ENCODE results near the gene VPS26A.
A peak's percentile ranks its signal among the peaks of the same experiment; 100 is the strongest.

Gene VPS26A

DNA sequence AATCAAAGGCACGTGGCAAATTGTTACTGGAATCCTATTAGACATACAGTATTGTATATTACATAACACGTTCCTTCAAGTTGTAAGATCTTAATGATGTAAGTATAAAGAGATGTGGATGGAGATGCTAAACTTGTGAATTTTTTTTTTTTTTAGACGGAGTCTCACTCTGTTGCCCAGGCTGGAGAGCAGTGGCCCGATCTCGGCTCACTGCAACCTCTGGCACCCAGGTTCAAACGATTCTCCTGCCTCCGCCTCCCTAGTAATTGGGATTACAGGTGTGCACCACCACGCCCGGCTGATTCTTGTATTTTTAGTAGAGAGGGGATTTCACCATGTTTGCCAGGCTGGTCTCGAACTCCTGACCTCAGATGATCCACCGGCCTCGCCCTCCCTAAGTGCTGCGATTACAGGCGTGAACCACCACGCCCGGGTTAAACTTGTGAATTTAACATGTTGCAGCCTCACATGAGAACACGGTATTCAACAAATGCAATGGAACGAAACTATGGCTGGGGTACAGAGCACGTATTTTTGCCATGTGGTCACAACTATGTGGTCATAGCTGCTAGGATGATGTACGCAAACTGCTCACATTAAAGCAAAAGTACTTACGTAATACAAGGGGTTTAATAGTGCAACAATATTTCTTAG is 55.2 kb downstream of the VPS26A start:
- peak; percentile 17 for DNase-seq

DNA sequence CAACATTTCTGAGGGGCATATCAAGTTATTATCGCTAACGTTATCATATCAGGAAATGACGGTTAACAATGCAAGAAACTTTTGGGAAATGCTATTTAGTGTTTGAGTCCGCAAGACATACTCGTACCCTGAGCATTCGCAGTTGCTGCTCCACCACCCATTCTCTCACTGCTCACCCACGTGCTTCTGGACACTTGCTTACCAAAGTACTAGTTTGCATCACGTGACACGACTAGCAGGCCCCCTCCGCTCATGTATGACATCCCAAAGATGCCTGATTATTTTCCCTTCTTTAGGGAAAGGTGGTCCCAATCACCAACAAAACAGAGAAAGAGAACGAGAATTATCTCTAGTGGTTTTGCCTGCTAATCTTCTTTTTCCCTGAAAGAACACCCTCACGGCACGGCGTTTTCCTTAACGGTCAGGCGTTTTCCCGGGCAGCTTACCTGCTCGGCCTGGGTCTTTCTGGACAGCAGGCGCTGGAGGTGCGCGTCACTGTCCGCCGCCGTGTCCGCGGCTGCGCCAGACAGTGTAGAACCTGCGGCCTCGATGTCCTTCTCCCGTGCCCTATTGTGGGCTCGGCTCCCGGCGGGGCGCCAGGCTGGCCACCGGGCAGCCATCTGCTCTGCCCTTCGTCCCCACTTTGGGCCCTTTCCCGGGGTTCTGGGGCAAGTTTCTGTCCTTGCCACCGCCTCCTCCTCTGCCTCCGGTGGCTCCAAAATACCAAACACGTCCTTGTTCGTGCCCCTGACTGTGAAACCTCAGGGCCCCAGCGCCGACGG is 56.0 kb downstream of the VPS26A start, which contains the start of gene SUPV3L1:
Gene SUPV3L1, plus strand, starts transcription at position 492 of the 782 bp plus-strand sequence. Its CDS starts 58 bp downstream, at position 550.
- peak; percentile 87 for DNase-seq

- DNase-seq, result peak; percentile 33
Observed at GRCh38 chr10:69180525-69181204, 56.7 kb downstream of the VPS26A start.

GRCh38 chr10:69181433-69181832 is 57.5 kb downstream of the VPS26A start:
- DNase-seq, result no peak

DNA sequence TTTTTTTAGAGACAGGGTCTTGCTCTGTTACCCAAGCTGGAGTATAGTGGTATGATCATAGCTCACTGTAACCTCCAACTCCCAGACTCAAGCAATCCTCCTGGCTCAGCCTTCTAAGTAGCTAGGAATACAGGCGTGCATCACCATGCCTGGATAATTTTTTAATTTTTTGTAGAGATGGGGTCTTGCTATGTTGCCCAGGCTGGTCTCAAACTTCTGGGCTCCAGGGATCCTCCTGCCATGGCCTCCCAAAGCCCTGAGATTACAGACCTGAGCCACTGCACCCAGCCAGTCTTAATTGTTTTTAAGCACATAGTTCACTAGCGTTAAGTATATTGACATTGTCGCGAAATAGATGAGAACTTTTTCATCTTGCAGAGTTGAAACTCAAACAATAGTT is 58.0 kb downstream of the VPS26A start:
- no peak for DNase-seq

- DNase-seq, result no peak
Observed at GRCh38 chr10:69186524-69186923, 62.5 kb downstream of the VPS26A start.

- no peak for DNase-seq
Observed at GRCh38 chr10:69201045-69201444, 77.1 kb downstream of the VPS26A start.

DNA sequence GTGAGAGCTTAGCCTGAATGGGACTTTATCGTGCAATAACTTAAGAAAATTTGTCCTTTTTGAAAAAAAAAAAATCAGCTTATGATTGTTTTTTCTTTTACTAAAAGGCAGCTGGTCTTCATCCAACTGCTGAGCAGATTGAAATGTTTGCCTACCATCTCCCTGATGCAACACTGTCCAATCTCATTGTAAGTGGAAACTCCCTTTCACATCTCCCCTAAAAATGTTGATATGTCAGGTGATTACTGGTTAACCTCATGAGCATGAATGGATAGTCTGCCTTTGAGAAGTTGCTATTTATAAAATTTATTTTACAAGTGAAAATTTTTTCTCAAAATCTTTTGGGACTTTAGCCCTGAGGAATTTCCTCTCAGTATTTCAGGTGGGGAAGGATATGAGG is 78.4 kb downstream of the VPS26A start:
- no peak for DNase-seq

DNA sequence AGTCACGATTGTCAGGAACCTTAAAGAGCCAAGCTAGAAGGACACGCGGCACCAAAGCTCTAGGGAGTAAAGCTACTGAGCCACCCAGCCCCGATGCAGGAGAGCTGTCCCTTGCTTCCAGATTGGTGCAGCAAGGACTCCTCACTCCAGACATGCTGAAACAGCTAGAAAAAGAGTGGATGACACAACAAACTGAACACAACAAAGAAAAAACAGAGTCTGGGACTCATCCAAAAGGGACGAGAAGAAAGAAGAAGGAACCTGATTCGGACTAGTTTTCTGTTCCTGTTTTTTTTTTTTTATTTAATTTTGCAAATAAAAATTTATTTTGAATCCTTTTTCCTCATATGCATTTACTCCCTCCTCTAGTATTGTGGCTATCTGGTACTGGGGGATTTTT is 84.8 kb downstream of the VPS26A start:
- no peak for DNase-seq

DNA sequence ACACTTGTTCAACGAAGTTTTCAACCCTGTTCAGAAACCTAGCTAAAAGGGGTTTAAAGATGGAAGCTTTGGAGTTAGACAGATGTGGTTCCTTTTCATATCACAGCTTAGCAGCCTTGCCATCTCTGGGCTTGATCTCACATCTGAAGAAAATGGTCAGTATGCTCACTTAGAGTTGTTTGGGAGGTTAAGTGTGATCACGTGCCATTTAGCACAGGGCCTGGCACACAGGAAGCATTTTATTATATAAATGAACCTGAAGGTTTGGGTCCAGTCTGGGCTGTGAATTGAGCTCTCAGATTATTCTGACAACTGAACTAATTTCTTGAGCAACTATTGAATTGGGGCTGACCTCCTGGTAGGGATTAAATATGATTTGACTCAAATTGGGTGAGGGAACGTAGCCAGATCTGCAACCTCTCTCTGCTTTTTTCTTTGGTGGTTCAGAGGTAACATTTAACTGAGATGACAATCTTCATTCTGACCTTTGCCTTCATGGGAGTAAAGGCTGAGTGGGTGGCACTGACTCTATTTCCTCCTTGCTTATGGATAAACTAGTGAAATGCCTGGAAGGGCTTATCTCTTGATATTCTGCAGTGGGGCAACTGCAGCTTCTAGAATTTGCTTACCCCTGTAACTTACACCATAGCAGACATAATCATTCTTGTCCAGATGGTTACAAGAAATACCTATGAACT is 86.0 kb downstream of the VPS26A start:
- DNase-seq, result no peak

DNA sequence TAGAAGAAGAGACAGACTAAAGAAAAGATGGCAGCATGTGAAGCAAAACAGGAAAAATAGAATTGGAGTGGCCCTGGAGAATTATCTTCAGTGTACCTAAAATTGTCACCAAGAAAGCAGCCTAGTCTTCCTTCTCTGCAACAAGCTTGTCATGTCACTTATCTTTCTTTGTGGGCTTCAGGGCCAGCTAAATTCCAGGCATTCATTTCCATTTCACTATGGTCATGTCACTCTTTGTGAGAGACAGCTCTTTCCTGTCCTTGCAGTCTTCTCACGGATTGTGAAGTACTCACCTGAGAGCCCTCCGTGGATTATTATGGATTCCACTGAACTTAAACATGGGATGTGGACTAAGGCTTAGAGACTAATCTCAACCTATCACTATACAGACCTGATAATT is 87.1 kb downstream of the VPS26A start:
- DNase-seq, result no peak

- no peak for DNase-seq
Observed at GRCh38 chr10:69211524-69211923, 87.5 kb downstream of the VPS26A start.

DNA sequence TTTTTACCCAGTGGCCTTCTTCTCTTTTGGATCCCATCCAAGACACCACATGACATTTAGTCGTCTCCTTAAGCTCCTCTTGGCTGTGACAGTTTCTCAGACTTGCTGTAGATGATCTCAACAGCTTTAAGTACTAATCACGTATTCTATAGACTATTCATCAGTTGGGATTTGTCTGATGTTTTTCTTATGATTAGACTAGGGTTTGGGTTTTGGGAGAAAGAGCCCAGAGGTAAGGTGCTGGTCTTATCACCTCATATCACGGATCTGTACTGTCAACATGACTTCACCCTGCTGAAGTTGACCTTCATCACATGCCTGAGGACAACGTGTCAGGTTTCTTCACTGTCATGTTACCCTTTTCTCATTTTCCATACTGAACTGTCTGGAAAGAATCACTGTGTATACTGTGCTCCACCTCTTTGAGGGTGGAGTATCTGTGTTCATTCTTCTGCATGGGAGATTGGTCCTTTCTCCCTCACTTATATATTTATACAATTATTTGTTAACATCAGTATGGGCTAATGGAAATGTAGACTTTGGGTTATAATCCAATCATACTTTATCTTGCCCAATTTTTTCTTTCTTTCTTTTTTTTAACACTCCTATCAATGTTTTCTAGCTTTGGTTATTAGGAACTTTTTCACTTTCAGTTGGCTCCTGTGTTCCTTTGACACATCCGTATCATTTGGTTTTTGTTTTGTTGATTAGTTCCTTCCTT is 89.8 kb downstream of the VPS26A start:
- DNase-seq, result no peak

DNA sequence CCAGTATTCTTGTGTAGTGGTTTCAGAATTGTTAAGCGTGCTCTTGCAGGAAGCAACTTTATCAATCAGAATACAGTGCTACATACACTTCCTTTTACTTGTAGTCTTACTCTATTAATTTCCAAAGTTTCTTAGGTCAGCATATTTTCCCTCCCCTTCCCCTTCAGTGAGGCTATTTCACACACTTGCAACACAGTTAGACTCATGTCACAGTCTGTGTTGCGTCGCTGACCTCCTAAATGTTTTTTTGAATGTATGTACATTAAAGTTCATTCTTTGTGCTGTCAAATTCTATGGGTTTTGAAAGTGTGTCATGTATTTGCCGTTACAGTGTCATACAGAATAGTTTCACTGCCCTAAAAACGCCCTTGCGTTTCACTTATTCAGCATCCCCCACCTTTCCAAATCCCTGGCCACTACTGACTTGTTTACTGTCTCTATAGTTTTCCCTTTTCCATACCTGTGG is 90.7 kb downstream of the VPS26A start:
- DNase-seq, result no peak

DNA sequence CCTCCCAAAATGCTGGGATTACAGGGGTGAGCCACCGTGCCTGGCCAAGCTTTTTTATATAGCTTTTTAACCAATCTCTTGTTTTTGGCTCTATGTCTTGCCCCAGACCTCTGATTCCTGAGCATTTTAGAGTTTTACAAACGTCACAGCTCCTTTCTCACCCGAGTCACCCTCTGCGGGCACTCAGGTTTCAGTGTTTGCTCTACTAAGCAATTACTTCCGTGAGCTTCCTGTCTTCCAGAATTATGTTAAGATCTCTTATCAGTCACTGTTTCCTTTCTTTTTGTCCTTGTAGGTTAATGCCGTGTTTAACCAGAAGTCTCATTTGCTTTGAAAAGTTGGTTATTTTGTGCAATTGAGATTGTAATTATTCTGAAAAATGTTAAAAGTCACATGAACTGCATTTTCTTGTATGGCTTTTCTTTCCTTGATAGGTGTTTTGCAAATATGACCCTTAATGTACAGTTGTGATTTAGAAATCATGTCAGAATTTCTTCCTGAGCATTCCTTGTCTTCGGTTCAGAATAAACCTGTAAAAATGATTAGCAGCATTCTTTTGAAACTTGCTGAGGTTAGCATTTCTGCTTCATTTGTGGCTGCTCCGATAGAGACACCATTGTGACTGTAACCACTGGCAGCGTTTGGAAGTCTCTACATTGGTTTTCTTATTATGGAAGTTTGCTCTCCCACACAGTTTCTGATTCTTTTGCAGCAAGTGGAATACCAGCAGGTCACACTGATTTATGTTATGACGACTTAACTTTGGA is 91.6 kb downstream of the VPS26A start:
- no peak for DNase-seq

GRCh38 chr10:69216577-69217118 is 92.7 kb downstream of the VPS26A start:
- no peak for DNase-seq

DNA sequence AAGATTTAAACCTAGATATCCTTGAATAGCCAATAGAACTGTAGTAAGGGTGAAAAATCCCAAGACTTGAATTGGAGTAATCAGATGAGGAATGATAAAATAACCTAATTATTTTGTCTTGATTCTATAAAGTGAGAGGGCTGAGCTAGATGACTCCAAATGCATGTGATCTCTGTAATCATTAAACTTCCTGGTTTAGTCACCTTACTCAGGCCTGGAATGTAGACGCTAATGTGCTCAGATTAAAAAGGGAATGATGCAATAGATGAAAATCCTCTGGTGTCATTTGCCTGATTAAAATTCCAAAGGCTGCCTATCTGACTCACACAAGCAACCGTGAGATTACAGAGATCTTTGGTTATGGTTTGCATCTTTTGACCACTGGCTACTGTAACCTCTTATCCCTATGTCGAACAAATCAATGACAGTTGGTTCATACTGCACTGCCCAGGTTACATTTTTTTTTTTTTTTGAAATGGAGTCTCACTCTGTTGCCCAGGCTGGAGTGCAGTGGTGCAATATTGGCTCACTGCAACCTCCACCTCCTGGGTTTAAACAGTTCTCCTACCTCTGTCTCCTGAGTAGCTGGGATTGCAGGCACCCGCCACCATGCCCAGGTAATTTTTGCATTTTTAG is 93.3 kb downstream of the VPS26A start:
- no peak for DNase-seq

DNA sequence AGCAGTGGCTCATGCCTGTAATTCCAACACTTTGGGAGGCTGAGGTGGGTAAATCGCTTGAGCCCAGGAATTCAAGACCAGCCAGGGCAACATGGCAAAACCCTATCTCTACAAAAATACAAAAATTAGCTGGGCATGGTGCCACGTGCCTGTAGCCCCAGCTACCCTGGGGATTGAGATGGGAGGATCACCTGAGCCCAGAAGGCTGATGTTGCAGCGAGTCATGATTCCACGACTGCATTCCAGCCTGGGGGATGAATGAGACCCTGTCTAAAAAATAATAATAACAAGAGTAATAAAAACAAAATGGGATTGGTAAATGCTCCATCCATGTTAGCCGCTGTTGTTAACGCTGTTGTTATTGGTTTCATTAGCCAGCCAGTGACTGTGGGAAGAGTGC is 94.9 kb downstream of the VPS26A start:
- DNase-seq, result no peak

DNA sequence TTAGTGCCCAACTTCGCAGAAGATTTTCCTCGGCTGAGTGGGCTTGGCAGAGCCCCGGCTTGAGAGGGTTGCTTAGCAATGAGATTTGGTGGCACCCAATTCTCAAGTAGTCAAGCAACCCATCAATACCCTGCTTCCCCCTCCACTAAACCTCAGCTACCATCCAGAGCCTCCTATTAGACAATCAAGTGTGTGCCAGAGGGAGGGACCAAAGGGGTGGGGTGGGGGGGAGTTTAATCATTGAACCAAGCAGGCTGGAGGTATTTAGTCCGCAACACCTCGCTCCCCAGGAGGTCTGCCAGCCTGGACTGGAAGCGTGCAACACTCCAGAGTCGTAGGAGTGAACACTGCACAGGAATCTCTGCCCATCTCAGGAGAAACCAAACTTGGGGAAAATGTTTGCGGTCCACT is 96.1 kb downstream of the VPS26A start, which contains the start of gene HKDC1:
Gene HKDC1, plus strand, starts transcription at position 292 of the 411 bp plus-strand sequence. Its CDS starts 104 bp downstream, at position 396.
- no peak for DNase-seq

- DNase-seq, result no peak
Observed at GRCh38 chr10:69220507-69220906, 96.5 kb downstream of the VPS26A start.
